Tibial nerve (tissue), 4 donors: ENCODE data around the gene GNAQ. TPM values are rescaled to one million over a fixed set of nuclear protein-coding genes. Genes with fewer than 3 reads are reported as not detected.

Experiments used
- DNase-seq, 2 donors: peaks; one replicate each; pipeline ENCODE4 v3.0.0-alpha.2; 2019; ENCODE audit warnings: low spot score in 2 of 2
- H3K27ac ChIP-seq, 4 donors: fragments of 200-600 bp; sonication (generic) in 3 of 4; one replicate each; pipeline ENCODE4 v1.5.1; 2017 to 2019; ENCODE audit warnings: mild to moderate bottlenecking in 1 of 4
- H3K27me3 ChIP-seq, 2 donors: fragments of 200-600 bp; sonication (generic) in 1 of 2; one replicate each; pipeline versions ENCODE4 v1.5.1 to v1.6.0; 2017 to 2019
- H3K36me3 ChIP-seq, 3 donors: fragments of 200-600 bp; sonication (generic); one replicate each; pipeline ENCODE4 v1.5.1; 2018 to 2019
- H3K4me1 ChIP-seq, 4 donors: fragments of 200-600 bp; sonication (generic) in 3 of 4; one replicate each; pipeline ENCODE4 v1.5.1; 2017 to 2019
- H3K4me3 ChIP-seq, 4 donors: fragments of 200-600 bp; sonication (generic) in 3 of 4; one replicate each; pipeline ENCODE4 v1.5.1; 2017 to 2019; ENCODE audit warnings: mild to moderate bottlenecking in 1 of 4, moderate library complexity in 1 of 4
- H3K9me3 ChIP-seq, 4 donors: fragments of 200-600 bp; sonication (generic) in 3 of 4; one replicate each; pipeline ENCODE4 v1.5.1; 2017 to 2019
- CTCF ChIP-seq, 5 experiments: fragments of 200-600 bp in 3 of 5; fragments of 450-650 bp in 2 of 5; sonication (generic) in 3 of 5; IDR thresholded peaks; one replicate each; pipeline ENCODE4 v1.5.1; 2016 to 2019; ENCODE audit warnings: antibody characterized with exemption in 5 of 5, mild to moderate bottlenecking in 3 of 5, moderate library complexity in 2 of 5
- EP300 ChIP-seq, 2 donors: sonication (generic); formaldehyde crosslinking; IDR thresholded peaks; one replicate each; pipeline ENCODE4 v1.6.1; 2017; ENCODE audit warnings: antibody characterized with exemption in 2 of 2, mild to moderate bottlenecking in 1 of 2
- POLR2A ChIP-seq, 2 donors: fragments of 450-650 bp; IDR thresholded peaks; one replicate each; pipeline ENCODE4 v1.6.1; 2017; ENCODE audit warnings: antibody characterized with exemption in 2 of 2, mild to moderate bottlenecking in 2 of 2, moderate library complexity in 2 of 2
- WGBS, 2 donors: methylation state at CpG; one replicate each; pipeline ENCODE4 v1.1.5; 2018; 5-methylcytosine and 5-hydroxymethylcytosine counted together
- total RNA-seq, 4 donors: library from RNA; depleted of rRNA; stranded (reverse); fragments of >200 nt; gene quantifications; one replicate each; pipeline ENCODE4 v1.1.0, GENCODE V29; 2016

Gene GNAQ
- total RNA-seq, 4 donors from 2014 or later, result 38.7 to 50.3 (median 41.6) TPM

- WGBS, 2 donors, result 18 to 34% methylated on average over 2 of the region's 2 CpGs
Measured at GRCh38 chr9:77848404-77848803, 183.2 kb downstream of the GNAQ start.

GRCh38 chr9:77847626-77848025 lies 184.0 kb downstream of the GNAQ start:
- Histone ChIP-seq H3K4me3 (no peak overlapping the region), H3K4me1 (peaks cover 0 to 68% (median 33%) of the 10 kb centered on the region in 4 donors), H3K9me3 (no peaks in the 10 kb centered on the region), H3K27ac (peak overlapping the region; percentile 65 to 92 (median 81)), H3K36me3 (no peaks in the 10 kb centered on the region), H3K27me3 (no peaks in the 10 kb centered on the region)
- no peak for DNase-seq
- 61 to 79% methylated on average over 2 of the region's 2 CpGs for WGBS, 2 donors
- no peak for TF ChIP-seq EP300 (IDR thresholded peaks at IDR 0.05)
- TF ChIP-seq CTCF (IDR thresholded peaks at IDR 0.05), result no peak
- no peak for TF ChIP-seq POLR2A (IDR thresholded peaks at IDR 0.05)

More at GRCh38 chr9:77848404-77848803, 183.2 kb downstream of the GNAQ start:
- H3K36me3 ChIP-seq, result no peaks in the 10 kb centered on the region
- no peak overlapping the region for H3K4me3 ChIP-seq
- no peak for TF ChIP-seq CTCF (IDR thresholded peaks at IDR 0.05)
- no peak for TF ChIP-seq EP300 (IDR thresholded peaks at IDR 0.05)
- TF ChIP-seq POLR2A (IDR thresholded peaks at IDR 0.05), result no peak
- peaks cover 0 to 76% (median 33%) of the 10 kb centered on the region in 4 donors for H3K4me1 ChIP-seq
- no peaks in the 10 kb centered on the region for H3K9me3 ChIP-seq
- DNase-seq, result no peak
- no peaks in the 10 kb centered on the region for H3K27me3 ChIP-seq
- peak overlapping the region; percentile 65 to 92 (median 81) for H3K27ac ChIP-seq

GRCh38 chr9:77847059-77847499 lies 184.5 kb downstream of the GNAQ start:
- TF ChIP-seq EP300 (IDR thresholded peaks at IDR 0.05) (no peak), CTCF (IDR thresholded peaks at IDR 0.05) (no peak), POLR2A (IDR thresholded peaks at IDR 0.05) (no peak)
- H3K4me3 ChIP-seq, result no peak overlapping the region
- peaks cover 0 to 67% (median 30%) of the 10 kb centered on the region in 4 donors for H3K4me1 ChIP-seq
- no peaks in the 10 kb centered on the region for H3K27me3 ChIP-seq
- peak overlapping the region in 3 of 4 donors; percentile 46 to 92 (median 89) for H3K27ac ChIP-seq
- WGBS, 2 donors, result 20 to 31% methylated on average over 8 of the region's 8 CpGs
- no peaks in the 10 kb centered on the region for H3K36me3 ChIP-seq
- H3K9me3 ChIP-seq, result no peaks in the 10 kb centered on the region
- DNase-seq, result no peak

DNA sequence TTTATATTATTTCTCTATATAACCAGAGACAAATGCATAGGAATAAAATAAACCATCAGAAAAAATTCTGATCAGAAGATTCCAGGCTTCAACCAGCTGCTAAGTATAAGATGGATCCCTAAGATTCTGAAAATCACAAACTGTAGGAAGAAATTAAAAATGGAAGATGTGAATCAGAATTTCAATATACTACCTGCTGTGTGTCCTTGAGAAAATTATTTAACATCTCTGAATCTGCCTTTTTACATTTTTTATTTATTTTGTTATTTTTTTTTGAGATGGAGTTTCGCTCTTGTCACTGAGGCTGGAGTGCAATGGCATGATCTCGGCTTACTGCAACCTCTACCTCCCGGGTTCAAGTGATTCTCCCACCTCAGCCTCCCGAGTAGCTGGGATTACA lies 187.2 kb downstream of the GNAQ start:
- Histone ChIP-seq H3K4me3 (no peak overlapping the region), H3K27me3 (no peaks in the 10 kb centered on the region), H3K27ac (no peak overlapping the region), H3K36me3 (no peaks in the 10 kb centered on the region), H3K4me1 (peaks cover 0 to 73% (median 30%) of the 10 kb centered on the region in 4 donors), H3K9me3 (no peaks in the 10 kb centered on the region)
- TF ChIP-seq CTCF (IDR thresholded peaks at IDR 0.05), result no peak
- TF ChIP-seq EP300 (IDR thresholded peaks at IDR 0.05), result no peak
- TF ChIP-seq POLR2A (IDR thresholded peaks at IDR 0.05), result no peak
- 95 to 98% methylated on average over 4 of the region's 4 CpGs for WGBS, 2 donors
- DNase-seq, result no peak

DNA sequence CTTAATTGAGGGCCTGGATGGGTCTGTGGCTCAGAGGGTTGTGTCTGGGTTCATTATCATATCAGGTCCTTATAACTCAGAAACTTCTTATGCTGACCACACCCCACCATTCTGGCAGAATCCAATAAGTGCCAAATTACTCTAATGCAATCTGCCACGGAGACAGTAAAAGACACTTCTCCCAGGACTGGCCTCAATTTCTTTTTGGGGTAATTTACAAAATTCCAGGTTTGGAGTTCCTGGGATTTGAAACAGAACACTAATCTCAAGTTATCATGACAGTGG lies 187.8 kb downstream of the GNAQ start:
- H3K27ac ChIP-seq, result no peak overlapping the region
- peaks cover 0 to 73% (median 27%) of the 10 kb centered on the region in 4 donors for H3K4me1 ChIP-seq
- TF ChIP-seq EP300 (IDR thresholded peaks at IDR 0.05) (no peak), POLR2A (IDR thresholded peaks at IDR 0.05) (no peak), CTCF (IDR thresholded peaks at IDR 0.05) (no peak)
- no peaks in the 10 kb centered on the region for H3K36me3 ChIP-seq
- no peaks in the 10 kb centered on the region for H3K27me3 ChIP-seq
- no peak overlapping the region for H3K4me3 ChIP-seq
- DNase-seq, result no peak
- WGBS, 2 donors, result 75 to 96% methylated on average over 1 of the region's 1 CpG
- H3K9me3 ChIP-seq, result no peaks in the 10 kb centered on the region
